ENCODE results near the gene FAM131B. TPM values are rescaled to one million over a fixed set of nuclear protein-coding genes. Genes with fewer than 3 reads are reported as not detected.

The FAM131B gene
- total and polyA plus RNA-seq, 10 donors: 0.04 to 1.4 (median 0.38) TPM

DNA sequence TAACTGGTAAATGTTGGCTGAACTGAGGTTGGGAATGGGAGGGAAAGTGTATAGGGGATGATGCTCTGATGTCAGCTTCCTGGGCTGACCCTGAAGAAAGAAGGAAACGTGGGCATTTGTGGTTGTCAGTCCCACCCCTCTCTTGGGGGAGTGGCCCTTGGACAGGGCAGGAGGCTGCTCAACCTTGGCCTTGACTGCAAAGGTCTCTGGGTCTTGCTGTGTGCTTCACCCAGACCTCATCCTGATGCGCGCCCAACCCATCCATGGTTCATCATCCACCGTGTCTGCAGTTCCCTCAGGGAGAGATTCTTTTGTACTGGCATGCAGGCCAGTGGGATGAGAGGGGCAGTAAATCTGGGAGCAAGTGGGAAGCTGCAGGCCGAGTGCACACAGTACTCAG is 13.9 kb upstream of the FAM131B start:
- DNase-seq: peak; percentile 73
- Histone ChIP-seq H3K36me3 (no peaks in the 10 kb centered on the region), H3K27me3 (replicated peaks in 1 of 7) (no peaks in the 10 kb centered on the region), H3K9me3 (no peaks in the 10 kb centered on the region), H3K4me1 (peaks cover 16 to 87% (median 69%) of the 10 kb centered on the region in 6 donors), H3K4me3 (no peak overlapping the region), H3K27ac (peak overlapping the region in 7 of 8 donors; percentile 76 to 90 (median 83))
- intact Hi-C loops (cut with DNase I; ENCODE audit: low total_unique reads): no loop called here
- 62 to 78% (median 66%) methylated on average over 5 of the region's 5 CpGs for whole genome bisulfite sequencing, 5 donors
- TF ChIP-seq POLR2A (IDR thresholded peaks at IDR 0.05) (no peak), POLR2AphosphoS5 (IDR thresholded peaks at IDR 0.05) (no peak)
- TF ChIP-seq, protein P1, sequence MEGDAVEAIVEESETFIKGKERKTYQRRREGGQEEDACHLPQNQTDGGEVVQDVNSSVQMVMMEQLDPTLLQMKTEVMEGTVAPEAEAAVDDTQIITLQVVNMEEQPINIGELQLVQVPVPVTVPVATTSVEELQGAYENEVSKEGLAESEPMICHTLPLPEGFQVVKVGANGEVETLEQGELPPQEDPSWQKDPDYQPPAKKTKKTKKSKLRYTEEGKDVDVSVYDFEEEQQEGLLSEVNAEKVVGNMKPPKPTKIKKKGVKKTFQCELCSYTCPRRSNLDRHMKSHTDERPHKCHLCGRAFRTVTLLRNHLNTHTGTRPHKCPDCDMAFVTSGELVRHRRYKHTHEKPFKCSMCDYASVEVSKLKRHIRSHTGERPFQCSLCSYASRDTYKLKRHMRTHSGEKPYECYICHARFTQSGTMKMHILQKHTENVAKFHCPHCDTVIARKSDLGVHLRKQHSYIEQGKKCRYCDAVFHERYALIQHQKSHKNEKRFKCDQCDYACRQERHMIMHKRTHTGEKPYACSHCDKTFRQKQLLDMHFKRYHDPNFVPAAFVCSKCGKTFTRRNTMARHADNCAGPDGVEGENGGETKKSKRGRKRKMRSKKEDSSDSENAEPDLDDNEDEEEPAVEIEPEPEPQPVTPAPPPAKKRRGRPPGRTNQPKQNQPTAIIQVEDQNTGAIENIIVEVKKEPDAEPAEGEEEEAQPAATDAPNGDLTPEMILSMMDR (IDR thresholded peaks at IDR 0.05 in 8 of 11, conservative IDR thresholded peaks at IDR 0.05 in 3 of 11): no peak

DNA sequence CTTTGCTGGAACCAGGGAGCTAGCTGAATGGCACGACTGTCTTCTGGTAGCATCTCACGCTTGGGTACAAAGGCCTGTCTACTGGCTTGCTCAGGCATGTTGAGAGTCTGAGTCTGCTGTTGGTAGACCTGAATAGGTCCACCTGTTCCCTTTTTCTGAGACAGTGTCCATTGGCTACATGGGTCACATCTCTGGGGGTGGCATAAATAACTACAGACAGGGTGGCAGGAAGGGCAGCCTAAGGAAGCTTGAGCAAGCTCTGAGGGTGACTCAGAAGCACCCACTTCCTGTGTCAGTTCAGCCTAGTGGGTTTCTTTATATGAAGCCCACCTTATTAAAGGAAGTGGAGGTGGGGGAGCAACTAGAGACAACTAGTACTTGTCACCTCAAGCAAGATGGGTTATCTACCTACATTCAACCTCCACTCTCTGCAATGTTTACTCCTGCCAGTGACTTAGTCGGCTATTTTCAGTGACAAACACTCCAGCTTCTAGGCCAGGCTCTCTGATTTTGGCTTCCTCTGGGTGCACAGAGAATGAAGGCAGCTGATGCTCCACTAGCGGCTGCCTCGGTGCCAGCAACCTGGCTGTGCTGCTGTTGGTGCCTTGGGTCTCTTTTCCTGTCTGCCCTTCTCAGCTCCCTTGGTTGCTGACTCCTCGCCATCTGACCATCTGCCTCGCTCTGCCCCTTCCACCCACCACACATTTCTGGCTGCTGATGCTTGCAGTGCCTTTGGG is 13.0 kb upstream of the FAM131B start:
- intact Hi-C loops (cut with DNase I; ENCODE audit: low total_unique reads): no loop called here
- no peaks in the 10 kb centered on the region for H3K27me3 ChIP-seq (replicated peaks in 1 of 7)
- peak overlapping the region; percentile 24 to 90 (median 82) for H3K27ac ChIP-seq
- no peaks in the 10 kb centered on the region for H3K9me3 ChIP-seq
- 34 to 68% (median 41%) methylated on average over 6 to 7 of the region's 7 CpGs for WGBS, 5 donors
- DNase-seq: peak; percentile 80
- no peaks in the 10 kb centered on the region for H3K36me3 ChIP-seq
- TF ChIP-seq, protein P1 (IDR thresholded peaks at IDR 0.05 in 8 of 11, conservative IDR thresholded peaks at IDR 0.05 in 3 of 11): no peak
- peak in 1 of 3 donors; percentile 40 for TF ChIP-seq POLR2AphosphoS5 (IDR thresholded peaks at IDR 0.05)
- H3K4me3 ChIP-seq: peak overlapping the region in 1 of 8 donors; percentile 31
- H3K4me1 ChIP-seq: peaks cover 16 to 87% (median 69%) of the 10 kb centered on the region in 6 donors

GRCh38 chr7:143374561-143374960 is 12.0 kb upstream of the FAM131B start:
- intact Hi-C loops (cut with DNase I; ENCODE audit: low total_unique reads): no loop called here
- WGBS, 5 donors: 47 to 76% (median 61%) methylated on average over 5 of the region's 5 CpGs
- TF ChIP-seq POLR2A (IDR thresholded peaks at IDR 0.05): no peak
- TF ChIP-seq, protein P1 (IDR thresholded peaks at IDR 0.05 in 8 of 11, conservative IDR thresholded peaks at IDR 0.05 in 3 of 11): no peak
- TF ChIP-seq POLR2AphosphoS5 (IDR thresholded peaks at IDR 0.05): no peak
- peaks cover 12 to 81% (median 64%) of the 10 kb centered on the region in 6 donors for H3K4me1 ChIP-seq
- H3K36me3 ChIP-seq: no peaks in the 10 kb centered on the region
- H3K27me3 ChIP-seq (replicated peaks in 1 of 7): no peaks in the 10 kb centered on the region
- no peak overlapping the region for H3K4me3 ChIP-seq
- H3K9me3 ChIP-seq: no peaks in the 10 kb centered on the region
- peak; percentile 66 for DNase-seq
- peak overlapping the region; percentile 10 to 90 (median 82) for H3K27ac ChIP-seq

DNA sequence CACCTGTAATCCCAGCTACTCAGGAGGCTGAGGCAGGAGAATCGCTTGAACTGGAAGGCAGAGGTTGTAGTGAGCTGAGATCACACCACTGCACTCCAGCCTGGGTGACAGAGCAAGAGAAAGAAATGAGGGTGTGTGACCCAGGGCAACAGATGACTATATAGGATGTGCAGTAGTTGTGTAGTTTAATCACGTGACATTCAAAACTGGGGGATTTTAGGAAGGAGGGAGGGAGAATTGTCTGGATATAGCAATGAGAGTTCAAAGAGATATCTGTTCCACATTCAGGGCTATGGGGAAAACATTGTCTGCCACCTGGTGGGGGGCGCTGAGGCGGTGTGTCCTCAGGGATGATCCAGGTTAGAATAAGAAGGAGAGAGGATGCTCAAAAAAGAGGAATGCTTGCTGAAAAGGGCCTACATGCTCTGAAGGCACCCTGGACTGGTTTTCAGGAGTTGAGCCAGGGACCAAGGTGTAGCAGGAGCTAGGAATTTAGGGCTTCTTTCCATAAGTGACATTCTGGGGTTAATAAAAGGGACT is 10.8 kb upstream of the FAM131B start:
- Histone ChIP-seq H3K4me3 (no peak overlapping the region), H3K9me3 (no peaks in the 10 kb centered on the region), H3K27me3 (replicated peaks in 1 of 7) (no peaks in the 10 kb centered on the region), H3K4me1 (peaks cover 8 to 68% (median 52%) of the 10 kb centered on the region in 6 donors), H3K36me3 (no peaks in the 10 kb centered on the region), H3K27ac (peak overlapping the region in 1 of 8 donors; percentile 64)
- DNase-seq: no peak
- intact Hi-C loops (cut with DNase I; ENCODE audit: low total_unique reads): no loop called here
- TF ChIP-seq POLR2A (IDR thresholded peaks at IDR 0.05) (no peak), POLR2AphosphoS5 (IDR thresholded peaks at IDR 0.05) (no peak)
- TF ChIP-seq, protein P1 (IDR thresholded peaks at IDR 0.05 in 8 of 11, conservative IDR thresholded peaks at IDR 0.05 in 3 of 11): no peak
- WGBS, 5 donors: 89 to 93% (median 90%) methylated on average over 4 of the region's 4 CpGs

Measured in spleen (tissue), 11 donors.